ENCODE results near the gene TNFSF9.

DNA sequence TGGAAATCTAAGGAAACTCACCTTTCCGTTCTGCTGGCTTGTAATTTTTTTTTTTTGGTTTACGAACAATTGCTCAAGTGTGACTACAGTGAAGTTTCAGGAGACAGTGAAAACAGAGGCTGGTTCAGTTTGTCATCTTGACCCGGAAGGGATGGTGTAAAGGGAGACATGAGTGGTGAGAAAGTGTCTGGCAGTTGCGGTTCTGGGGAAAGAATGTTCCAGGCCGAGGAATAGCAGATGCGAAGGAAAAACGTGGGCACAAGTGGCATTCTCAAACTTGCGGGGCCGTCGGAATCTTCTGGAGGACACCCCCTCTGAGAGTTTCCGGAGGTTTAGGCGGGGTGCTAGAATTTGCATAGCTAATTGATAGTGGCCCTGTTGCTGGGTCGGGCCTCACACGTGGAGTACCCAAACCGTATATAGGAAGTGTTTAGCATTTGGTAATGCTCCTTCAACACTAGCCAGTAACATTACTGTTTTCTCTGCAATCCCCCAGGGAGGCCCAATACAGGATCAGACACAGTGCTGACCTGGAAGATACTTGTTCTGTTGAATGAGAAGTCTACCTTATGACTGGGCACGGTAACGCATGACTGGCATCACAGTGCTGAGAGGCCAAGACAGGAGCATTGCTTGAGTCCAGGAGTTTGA, 2.8 kb upstream of the TNFSF9 start:
- TF ChIP-seq POLR2AphosphoS5 (IDR thresholded peaks at IDR 0.05; ENCODE audit: low read depth, low read length) (no peak; the same call in none of the 2 replicates), POLR2A (IDR thresholded peaks at IDR 0.05; ENCODE audit: low read depth, low read length) (no peak), TAF1 (IDR thresholded peaks at IDR 0.05; ENCODE audit: low read depth, low read length) (0 out of 2 replicates have a peak, but pooled peaks have one; percentile 35), SPI1 (IDR thresholded peaks at IDR 0.05; ENCODE audit: low read depth, low read length) (0 out of 2 replicates have a peak, but pooled peaks have one; percentile 26), PAX5 (IDR thresholded peaks at IDR 0.05; ENCODE audit: insufficient read depth, low read length, severe bottlenecking) (peak; percentile 84)
